NCI-H2196 treated with DMSO at 0.1 percent for 48 hours (cell line): ENCODE data around the gene C19orf85.
"Not testable (repeated sequence)": the region's sequence is repeated elsewhere in the genome, so short reads cannot be mapped to it uniquely, and the experiment has no call there.

Experiments
- DNase-seq: peaks from one replicate; lab custom pipeline; 2025; ENCODE audit not compliant: unreplicated experiment; lab: John Stamatoyannopoulos, UW

C19orf85 gene

DNA sequence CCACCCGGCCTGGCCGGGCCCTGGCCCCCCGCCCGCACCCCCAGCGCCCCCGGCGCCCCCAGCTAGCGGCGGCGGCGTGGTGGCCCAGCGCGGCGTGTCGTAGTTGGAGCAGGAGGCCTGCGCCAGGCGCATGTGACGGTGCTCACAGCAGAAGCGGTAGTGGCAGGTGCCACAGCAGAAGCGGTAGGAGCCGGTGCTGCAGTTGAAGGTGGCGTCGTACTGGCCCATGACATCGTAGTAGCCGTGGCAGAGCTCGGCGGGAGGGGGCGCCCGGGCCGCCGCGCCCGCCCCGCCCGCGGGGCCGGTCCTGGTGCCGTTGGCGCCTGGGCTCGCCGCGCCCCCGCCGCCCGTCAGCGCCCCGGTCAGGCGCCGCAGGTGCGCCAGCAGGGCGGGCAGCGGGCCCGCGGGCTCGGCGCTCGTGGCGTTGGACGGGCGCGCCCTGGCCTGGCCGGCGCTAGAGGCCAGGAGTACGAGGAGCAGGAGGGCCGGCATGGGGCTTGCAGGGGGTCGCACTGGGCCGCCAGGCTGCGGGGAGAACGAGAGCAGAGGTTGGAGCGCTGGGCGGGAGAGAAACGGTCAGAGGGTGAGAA, 22.1 kb downstream of the C19orf85 start:
- no peak for DNase-seq

DNA sequence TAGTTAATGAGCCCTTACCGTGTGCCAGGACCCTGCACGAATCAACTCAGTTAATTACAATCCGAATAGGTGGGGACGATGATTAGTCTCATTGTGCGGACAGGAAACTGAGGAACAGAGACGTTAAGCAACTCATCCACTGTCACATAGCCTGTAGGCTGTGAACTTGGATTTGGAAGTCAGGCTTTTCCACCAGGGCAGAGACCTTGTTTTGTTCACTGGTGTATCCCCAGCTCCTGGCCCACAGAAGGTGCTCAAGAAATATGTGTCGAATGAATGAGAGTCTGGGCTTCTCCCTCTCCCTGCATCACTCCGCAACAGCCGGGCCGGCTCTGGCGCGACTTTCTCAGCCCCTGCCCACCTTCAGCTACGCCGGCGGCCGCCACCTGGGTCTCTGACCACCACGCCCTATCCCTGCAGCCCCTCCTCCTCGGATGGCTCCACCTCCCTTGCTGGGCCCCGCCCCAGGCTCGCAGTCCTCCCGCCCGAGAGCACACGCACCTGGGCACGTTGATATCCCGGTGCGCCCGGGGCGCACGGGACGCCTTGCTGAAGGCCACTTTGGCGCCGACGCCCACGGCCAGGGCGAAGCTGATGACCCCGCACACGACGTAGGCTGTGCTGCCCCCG, 22.7 kb downstream of the C19orf85 start:
- peak; percentile 41 for DNase-seq

DNA sequence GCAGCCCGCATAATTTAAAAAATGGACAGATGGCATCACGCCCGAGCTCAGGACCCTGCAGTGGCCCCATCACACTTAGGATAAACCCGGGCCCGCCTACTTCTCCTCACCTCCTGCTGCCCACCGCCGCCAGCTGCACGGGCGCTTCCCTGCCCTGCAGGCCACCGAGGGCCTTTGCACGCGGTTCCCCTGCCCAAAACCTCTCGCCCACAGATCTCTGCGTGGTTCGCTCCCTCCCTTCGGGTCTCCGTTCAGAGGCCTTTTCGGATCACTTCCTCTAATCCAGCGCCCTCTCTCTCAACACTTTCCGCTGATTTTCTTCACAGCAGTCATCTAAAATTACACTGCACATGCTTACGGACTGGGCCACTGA, 23.2 kb downstream of the C19orf85 start:
- DNase-seq = no peak

DNA sequence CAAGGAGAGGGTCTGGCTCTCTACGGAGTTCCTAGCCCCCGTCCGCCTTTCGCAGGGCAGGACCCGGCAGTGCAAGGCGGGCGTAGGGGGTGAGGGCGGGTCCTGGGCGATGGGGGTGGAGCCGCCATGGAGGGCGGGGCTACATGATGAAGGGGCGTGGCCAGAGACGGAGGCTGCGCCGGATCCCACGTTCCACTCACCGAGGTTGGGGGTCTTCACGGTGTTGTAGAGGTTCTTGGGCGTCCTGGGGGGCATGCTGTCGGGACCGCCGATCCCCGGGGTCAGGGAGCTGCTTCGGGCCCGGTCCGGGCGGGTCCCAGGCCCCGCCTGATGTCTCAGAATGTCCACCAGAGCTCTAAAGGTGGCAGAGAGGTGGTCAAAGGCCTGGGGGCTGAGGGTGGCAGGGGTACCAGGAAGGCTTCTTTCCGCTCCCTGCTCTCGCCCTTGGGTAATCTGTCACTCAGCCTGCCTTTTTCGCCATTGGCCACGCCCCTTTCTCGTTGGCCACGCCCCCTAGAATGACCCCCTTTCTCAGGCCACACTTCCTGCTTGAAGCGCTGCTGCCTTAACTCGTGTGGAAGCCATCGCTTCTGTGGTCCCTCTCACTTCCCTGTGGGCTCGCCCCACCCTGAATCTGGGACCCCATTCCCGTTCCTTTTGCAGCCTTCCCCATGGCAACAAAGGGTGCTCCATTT, 24.0 kb downstream of the C19orf85 start:
- no peak for DNase-seq

DNA sequence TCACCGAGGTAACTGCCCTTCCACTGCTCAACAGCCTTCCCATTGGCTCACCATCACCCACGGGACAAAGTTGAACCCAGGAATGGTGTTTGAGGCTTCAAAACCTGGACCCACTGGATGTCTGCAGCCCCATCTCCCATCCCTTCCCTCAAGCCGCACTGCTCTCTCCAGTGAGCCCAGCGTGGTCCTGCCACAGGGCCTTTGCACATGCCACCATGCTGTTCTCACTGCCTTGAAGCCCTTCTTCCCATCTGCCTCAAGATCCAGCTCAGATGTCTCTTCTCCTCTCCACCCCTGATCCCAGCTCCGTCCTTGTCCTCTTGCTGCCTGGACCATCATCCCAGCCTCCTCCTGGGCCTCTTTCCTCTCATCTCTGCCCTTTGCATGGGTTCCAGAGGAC, 25.5 kb downstream of the C19orf85 start:
- DNase-seq = no peak

DNA sequence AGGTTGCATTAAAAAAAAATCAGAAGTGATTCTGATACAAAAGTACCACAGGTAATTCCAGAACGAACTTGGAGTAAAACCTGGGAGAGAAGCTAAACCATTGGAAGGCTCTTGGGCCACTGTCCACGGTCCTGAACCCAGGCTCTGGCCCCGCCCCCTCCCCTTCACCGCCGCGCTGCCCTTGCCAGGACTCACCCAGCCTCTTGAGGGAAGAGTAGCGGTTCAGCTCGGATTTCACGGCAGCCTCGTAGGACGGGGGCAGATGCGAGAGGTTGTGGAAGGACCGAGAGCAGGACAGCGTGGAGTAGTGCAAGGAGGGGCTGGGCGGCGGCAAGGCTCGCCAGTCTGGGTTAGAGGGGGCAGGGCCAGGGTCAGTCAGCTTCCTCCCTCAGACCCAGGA, 27.1 kb downstream of the C19orf85 start:
- peak; percentile 70 for DNase-seq

DNA sequence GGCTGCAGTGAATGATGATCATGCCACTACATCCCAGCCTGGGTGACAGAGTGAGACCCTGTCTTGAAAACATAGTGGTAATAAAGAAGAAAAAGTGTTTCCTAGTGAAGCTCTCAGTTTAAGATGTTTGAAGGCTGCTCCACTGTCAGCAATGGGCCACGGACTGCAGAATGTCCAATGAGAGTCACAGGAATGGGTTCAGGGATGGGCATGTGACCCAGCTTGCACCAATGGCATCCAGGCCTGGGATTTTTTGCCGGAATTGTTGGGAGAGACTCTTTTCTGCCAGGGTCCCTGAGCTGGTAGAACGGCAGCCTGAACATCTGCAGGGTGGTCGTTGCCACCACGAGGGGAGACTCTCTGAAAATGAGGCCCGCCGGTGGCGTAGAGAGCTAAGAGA, 27.7 kb downstream of the C19orf85 start:
- no peak for DNase-seq

DNA sequence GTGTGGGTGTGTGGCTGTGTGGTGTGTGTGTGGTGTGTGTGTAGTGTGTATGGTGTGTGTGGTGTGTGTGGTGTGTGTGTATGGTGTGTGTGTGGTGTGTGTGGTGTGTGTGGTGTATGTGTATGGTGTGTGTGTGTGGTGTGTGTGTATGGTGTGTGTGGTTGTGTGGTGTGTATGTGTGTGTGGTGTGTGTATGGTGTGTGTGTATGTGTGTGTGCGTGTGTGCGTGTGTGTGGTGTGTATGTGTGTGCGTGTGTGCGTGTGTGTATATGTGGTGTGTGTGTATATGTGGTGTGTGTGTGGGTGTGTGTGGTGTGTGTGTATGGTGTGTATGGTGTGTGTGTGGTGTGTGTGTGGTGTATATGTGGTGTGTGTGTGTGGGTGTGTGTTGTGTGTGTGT, 29.5 kb downstream of the C19orf85 start:
- no peak for DNase-seq

DNA sequence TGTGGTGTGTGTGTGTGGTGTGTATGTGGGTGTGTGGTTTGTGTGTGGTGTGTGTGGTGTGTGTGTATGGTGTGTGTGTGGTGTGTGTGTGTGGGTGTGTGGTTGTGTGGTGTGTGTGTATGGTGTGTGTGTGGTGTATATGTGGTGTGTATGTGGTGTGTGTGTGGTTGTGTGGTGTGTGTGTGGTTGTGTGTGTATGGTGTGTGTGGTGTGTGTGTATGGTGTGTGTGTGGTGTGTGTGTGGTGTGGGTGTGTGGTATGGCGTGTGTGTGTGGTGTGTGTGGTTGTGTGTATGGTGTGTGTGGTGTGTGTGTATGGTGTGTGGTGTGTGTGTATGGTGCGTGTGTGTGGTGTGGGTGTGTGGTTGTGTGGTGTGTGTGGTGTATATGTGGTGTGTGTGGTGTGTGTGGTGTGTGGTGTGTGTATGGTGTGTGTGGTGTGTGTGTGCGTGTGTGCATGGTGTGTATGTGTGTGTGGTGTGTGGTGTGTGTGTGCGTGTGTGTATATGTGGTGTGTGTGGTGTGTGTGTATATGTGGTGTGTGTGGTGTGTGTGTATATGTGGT, 30.1 kb downstream of the C19orf85 start:
- no peak for DNase-seq

DNA sequence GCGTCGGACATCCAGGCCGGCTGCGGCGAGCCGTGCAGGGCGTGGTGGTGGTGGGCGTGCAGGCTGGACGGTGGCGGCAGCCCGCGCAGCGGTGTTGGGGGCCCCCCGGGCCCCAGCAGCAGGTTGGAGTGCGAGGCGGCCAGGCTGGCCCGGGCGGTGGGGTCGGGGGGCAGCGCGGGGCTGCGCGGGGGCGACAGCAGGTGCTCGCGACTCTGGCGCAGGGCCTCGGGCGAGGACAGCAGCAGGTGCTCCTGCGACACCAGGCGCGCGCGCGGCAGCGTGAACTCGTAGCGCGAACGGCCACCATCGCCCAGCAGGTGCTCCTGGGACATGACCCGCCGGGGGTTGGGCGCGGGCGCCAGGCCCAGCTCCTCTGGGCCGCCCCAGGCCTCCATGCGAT, 31.3 kb downstream of the C19orf85 start:
- no peak for DNase-seq

DNA sequence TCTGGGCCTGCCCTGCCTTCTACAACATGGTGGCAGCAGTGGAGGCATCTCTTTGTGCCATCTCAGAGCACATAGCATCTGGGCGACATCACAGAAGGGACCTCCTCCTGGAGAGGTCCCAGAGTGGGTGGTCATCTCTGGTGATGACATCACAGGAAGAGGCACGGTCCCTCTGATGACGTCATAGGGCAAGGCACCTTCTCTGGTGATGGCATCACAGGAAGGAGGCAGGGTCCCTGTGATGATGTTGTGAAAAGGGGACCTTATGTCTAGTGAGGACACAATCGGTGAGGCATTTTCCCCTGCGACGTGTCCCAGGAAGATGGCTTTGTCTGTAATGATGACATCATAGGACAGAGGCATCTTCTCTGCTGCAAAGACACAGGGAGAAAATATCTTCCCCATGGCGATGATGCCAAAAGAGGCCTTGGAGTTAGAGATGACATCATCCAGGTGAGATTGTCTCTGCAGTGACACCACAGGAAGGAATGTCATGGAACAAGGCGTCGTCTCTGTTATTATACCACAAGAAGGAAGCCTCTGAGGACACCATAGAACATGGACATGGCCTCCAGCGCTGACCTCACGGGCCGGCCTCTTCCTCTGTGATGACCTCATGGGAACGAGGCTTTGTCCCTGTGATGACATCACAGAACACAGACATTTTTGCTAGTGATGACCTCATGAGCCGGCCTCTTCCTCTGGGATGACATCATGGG, 32.2 kb downstream of the C19orf85 start:
- no peak for DNase-seq

DNA sequence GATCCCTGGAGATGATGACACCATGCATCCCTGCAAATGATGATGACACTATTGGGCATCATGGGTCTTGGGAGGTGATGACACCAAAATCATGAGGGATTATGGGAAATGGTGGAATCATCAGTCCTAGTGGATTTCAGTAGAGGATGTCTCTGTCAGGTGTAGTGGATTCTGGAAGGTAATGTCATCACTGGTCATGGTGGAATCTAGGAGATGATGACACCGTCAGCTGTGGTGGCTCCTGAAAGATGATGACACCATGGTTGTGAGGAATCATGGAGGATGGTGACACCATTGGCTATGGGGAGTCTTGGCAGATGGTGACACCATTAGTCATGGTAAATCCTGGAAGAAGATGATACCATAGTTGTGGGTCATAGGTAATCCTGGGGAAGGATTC, 33.4 kb downstream of the C19orf85 start:
- no peak for DNase-seq

DNA sequence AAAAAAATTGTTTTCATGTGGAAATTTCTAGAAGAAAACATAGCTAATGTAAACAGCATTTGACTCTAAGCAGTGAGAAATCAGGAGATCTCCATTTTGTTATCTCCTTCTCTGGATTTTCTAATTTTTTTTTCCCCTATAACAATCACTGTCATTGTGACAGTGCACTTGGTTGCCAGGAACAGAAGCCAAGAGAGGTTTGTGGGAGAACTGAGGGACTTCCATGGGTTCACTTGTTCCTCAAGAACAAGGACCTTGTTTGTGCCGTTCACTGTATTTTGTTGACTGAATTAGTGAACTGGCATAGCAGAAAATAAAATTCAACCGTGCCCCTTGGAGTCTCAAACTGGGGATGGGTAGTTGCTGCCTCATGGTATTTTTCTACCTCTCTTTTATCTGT, 38.5 kb downstream of the C19orf85 start:
- DNase-seq = no peak

DNA sequence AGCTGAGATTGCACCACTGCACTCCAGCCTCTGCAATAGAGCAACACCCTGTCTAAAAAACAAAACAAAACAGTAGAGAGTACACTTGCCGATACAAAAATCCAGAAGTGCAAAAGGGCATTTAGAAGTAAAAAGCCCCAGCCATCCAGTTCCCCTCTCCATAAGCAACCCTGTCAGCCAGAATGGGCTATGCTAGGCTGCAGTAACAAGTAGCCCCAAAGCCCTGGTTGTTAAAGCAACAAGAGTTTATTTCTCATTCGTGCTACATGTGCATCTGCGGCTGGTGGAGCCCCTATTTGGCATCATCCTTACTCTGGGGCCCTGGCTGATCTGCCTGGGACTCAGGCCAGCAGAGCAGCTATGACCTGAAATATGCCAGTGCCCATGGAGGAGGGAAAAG, 40.0 kb downstream of the C19orf85 start:
- no peak for DNase-seq

DNA sequence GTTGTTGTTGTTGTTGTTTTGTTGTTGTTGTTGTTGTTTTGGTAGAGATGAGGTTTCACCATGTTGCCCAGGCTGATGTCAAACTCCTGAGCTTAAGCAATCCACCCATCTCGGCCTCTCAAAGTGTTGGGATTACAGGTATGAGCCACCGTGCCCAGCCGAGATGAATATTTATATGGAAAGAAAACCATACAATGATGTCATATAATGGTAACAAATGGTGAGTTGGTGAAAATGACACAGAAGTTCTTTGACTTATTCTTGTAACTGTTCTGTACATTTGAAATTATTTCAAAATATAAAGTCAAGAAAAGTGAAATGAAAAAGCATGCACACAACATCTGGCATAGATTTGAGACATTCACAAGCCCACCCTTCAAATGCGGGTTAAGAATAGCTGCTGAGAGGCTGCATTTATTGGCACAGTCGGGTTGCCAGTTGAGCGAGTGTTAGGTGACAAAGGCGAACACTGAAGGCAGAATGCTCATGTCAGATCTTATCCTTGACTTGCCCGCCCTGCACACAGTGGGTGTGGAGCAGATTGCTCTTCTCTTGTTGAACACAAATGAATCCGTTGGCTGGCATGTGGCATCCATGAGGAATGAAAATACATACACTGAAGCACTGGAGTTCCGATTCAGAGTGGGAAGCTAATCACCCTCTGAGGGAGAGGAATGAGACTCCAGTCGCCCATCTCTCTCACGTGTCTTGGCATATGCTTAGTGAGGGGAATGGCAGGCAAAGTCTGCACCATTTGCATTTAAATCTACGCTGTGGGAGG, 41.1 kb downstream of the C19orf85 start:
- DNase-seq = no peak

DNA sequence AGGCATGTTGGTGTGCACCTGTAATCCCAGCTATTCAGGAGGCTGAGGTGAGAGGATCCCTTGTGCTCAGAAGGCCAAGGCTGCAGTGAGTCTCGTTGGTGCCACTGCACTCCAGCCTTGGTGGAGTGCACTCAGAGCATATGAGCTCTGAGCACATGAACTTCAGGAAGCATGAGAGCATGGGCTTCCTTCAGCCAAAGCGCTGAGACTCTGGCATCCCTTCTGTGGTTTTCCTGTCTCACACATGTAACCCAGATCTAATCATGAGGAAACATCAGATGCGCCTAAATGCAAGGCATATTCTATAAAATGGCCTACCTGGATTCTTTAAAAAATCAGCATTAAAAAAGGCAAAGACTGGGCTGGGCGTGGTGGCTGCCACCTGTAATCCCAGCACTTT, 43.3 kb downstream of the C19orf85 start:
- not testable (repeated sequence) for DNase-seq

DNA sequence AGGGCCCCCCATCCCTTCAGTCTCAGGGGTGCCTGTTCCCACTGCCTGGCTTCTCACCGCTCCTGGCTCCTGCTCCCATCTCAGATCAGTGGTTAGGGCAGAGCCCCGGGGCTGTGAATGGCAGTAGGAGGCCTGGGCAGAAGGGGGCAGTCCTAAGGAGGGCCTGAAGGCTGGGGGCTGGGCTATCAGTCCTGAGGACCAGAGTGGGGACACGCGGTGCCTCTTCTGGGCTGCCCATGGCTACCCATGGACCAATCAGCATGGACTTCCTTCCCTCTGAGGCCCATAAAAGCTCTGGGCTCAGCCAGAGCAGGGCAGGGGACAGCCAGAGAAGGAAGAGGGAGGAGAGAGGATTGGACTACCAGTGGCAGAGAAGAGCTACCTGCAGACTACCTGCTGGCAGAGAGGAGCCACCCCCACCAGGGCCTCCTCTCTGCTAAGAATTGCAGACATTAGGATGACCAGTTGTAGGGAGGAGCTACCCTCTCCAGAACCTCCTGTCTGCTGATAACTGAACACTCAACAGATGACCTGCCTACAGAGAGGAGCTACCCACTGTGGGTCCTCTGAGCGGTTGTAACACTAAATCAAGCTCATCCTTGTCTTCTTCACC, 44.8 kb downstream of the C19orf85 start:
- DNase-seq = no peak

DNA sequence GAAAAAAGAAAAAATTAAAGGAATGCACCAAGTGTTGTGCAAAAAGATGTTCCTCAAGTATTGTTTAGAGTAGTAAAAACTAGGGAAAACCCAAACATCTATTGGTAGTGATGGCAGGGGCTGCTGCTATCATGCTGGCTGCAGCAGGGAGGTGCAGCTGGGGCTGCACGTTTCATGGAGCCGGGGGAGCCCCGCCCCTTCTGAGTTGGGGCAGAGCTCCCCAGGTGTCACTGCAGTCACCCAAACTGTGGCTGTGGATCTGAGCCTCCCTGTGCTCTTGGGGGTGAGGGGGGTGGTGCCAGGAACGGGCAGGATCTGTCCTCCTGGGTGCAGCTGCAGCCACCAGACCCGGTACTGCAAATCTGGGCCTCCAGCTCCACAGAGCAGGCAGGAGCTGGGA, 45.4 kb downstream of the C19orf85 start:
- DNase-seq = no peak

DNA sequence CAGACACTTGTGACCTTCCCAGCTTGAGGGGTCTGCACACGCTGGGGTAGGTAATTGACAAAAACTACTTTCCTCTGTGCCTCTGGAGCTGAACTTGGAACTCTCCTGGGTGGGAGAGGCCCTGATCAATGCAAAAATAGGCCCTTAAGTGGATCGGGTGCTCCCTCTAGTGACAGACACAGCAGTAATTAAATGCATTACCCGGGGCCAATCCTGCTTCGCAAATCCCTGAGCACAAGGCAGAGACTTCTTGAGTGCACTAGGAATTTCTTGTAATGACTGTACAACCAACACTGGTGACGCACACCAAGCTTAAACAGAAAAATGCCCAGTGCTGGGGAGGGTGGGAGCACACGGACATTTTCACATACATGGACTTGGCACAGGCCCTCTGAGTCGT, 46.4 kb downstream of the C19orf85 start:
- DNase-seq = peak; percentile 41
